ENCODE data around the gene GPR132. TPM values are rescaled to one million over a fixed set of nuclear protein-coding genes. Genes with fewer than 3 reads are reported as not detected.
"Not testable (repeated sequence)": the region's sequence is repeated elsewhere in the genome, so short reads cannot be mapped to it uniquely, and the experiment has no call there.

GPR132 gene
- 54.5 and 63.2 TPM in 2 replicates for total RNA-seq
- total RNA-seq (2013): 29.4 TPM
- 38.6 and 47.8 TPM in 2 replicates for polyA plus RNA-seq
- polyA minus RNA-seq: 101 and 162 TPM in 2 replicates

- Histone ChIP-seq H3K9me3 (ENCODE audit: control extremely low read depth in 1 of 3, control insufficient read depth in 2 of 3, insufficient read depth in 1 of 3, low read length in 2 of 3) (no peaks in the 10 kb centered on the region), H2AFZ (ENCODE audit: insufficient read depth, low read depth, low read length, poor library complexity, severe bottlenecking) (peak within 1 kb of the TSS; percentile 61), H3K4me1 (ENCODE audit: control insufficient read depth in 2 of 2, insufficient read depth in 2 of 2, low read length in 2 of 2) (peaks cover 79 to 95% of the 10 kb centered on the region in 2 donors), H3K36me3 (replicated peaks in 1 of 2; ENCODE audit: control extremely low read depth in 1 of 2, control insufficient read depth in 1 of 2, extremely low read depth in 1 of 2, insufficient read depth in 2 of 2, low read length in 1 of 2) (no peaks in the 10 kb centered on the region), H3K4me3 (ENCODE audit: control extremely low read depth in 1 of 5, extremely low read depth in 1 of 5, insufficient read depth in 1 of 5, low read depth in 2 of 5, low read length in 4 of 5) (peak within 1 kb of the TSS; percentile 81 to 100 (median 91)), H3K27me3 (replicated peaks in 1 of 4; ENCODE audit: control extremely low read depth in 1 of 4, control insufficient read depth in 3 of 4, insufficient read depth in 4 of 4, low read length in 3 of 4) (no peaks in the 10 kb centered on the region), H3K27ac (ENCODE audit: low read length in 2 of 2) (peak within 1 kb of the TSS; percentile 93 to 98), H4K20me1 (ENCODE audit: control insufficient read depth, insufficient read depth, low read length, poor library complexity, severe bottlenecking) (peaks cover 30% of the 10 kb centered on the region), H3K9ac (ENCODE audit: low read length) (peak within 1 kb of the TSS; percentile 99), H3K4me2 (replicated peaks; ENCODE audit: low read depth, low read length, poor library complexity, severe bottlenecking) (peak within 1 kb of the TSS; percentile 97), H3K79me2 (ENCODE audit: control insufficient read depth, insufficient read depth, low read length) (peaks cover 100% of the 10 kb centered on the region)
- Mint-ChIP-seq H3K4me3 (peak within 1 kb of the TSS; percentile 87), H3K9me3 (ENCODE audit: insufficient read depth) (no peaks in the 10 kb centered on the region), H3K4me1 (peaks cover 82% of the 10 kb centered on the region), H3K27me3 (no peaks in the 10 kb centered on the region), H3K27ac (peak within 1 kb of the TSS; percentile 98)
- no peak for TF ChIP-seq CTCF (IDR thresholded peaks at IDR 0.05)
- TF ChIP-seq EZH2 (IDR thresholded peaks at IDR 0.05; ENCODE audit: borderline replicate concordance, insufficient read depth, low read depth, low read length, poor library complexity, severe bottlenecking): no peak
- 7% methylated on average over 17 of the region's 22 CpGs for WGBS (ENCODE audit: insufficient coverage)
- ATAC-seq (ENCODE audit: low read depth) (peak; percentile 78), DNase-seq (peak; percentile 96)
- intact Hi-C loops (cut with micrococcal nuclease): loop anchor here (1.0 to 10.0 kb wide), 6 partner anchors 10 to 419 kb away; partner anchors contain the start of genes CDCA4, CRIP1 and SIVA1
- CTCF ChIA-PET: interaction anchor here (0.8 to 11.9 kb wide), 8 partner anchors 9 to 95 kb away, joined by 3 to 192 read pairs (median 5); no protein-coding TSS in a partner anchor
- POLR2A ChIA-PET: interaction anchor here (0.8 to 1.3 kb wide), 5 partner anchors 10 to 313 kb away, joined by 3 to 6 read pairs (median 3); partner anchors contain the start of genes CDCA4, PLD4 and SIVA1
Observed at GRCh38 chr14:105065280-105066228, at the start of gene GPR132. Gene GPR132, minus strand, starts transcription at chr14:105065430. Its CDS starts 10,010 bp downstream, at chr14:105055420.

- intact Hi-C loops (cut with micrococcal nuclease); H3K27me3 ChIP-seq (replicated peaks in 1 of 4; ENCODE audit: control extremely low read depth in 1 of 4, control insufficient read depth in 3 of 4, insufficient read depth in 4 of 4, low read length in 3 of 4); H3K9ac ChIP-seq (ENCODE audit: low read length); POLR2A ChIA-PET; H3K9me3 ChIP-seq (ENCODE audit: control extremely low read depth in 1 of 3, control insufficient read depth in 2 of 3, insufficient read depth in 1 of 3, low read length in 2 of 3); H3K27ac ChIP-seq (ENCODE audit: low read length in 2 of 2); H4K20me1 ChIP-seq (ENCODE audit: control insufficient read depth, insufficient read depth, low read length, poor library complexity, severe bottlenecking); CTCF ChIA-PET; ATAC-seq (ENCODE audit: low read depth); H2AFZ ChIP-seq (ENCODE audit: insufficient read depth, low read depth, low read length, poor library complexity, severe bottlenecking); H3K4me1 Mint-ChIP-seq; H3K9me3 Mint-ChIP-seq (ENCODE audit: insufficient read depth); H3K27ac Mint-ChIP-seq; H3K79me2 ChIP-seq (ENCODE audit: control insufficient read depth, insufficient read depth, low read length); H3K36me3 ChIP-seq (replicated peaks in 1 of 2; ENCODE audit: control extremely low read depth in 1 of 2, control insufficient read depth in 1 of 2, extremely low read depth in 1 of 2, insufficient read depth in 2 of 2, low read length in 1 of 2); H3K4me2 ChIP-seq (replicated peaks; ENCODE audit: low read depth, low read length, poor library complexity, severe bottlenecking); H3K4me3 ChIP-seq (ENCODE audit: control extremely low read depth in 1 of 5, extremely low read depth in 1 of 5, insufficient read depth in 1 of 5, low read depth in 2 of 5, low read length in 4 of 5); DNase-seq; H3K4me3 Mint-ChIP-seq; H3K4me1 ChIP-seq (ENCODE audit: control insufficient read depth in 2 of 2, insufficient read depth in 2 of 2, low read length in 2 of 2): not testable (repeated sequence)
- WGBS (ENCODE audit: insufficient coverage): 96% methylated on average over 3 of the region's 8 CpGs
- peaks cover 26% of the 10 kb centered on the region for H3K27me3 Mint-ChIP-seq
Observed at GRCh38 chr14:105109243-105109642, 44.0 kb upstream of the GPR132 start.
